VCaP (cell line): ENCODE data around the gene TP63.
A peak's percentile ranks its signal among the peaks of the same experiment; 100 is the strongest.

Source experiments
- H3K27ac ChIP-seq: fragments of 450-650 bp; 2 replicates; pipeline ENCODE4 v1.5.1; 2017
- CTCF ChIP-seq: fragments of 450-650 bp; conservative IDR thresholded peaks from 2 replicates; pipeline ENCODE4 v1.5.1; 2017; ENCODE audit warnings: mild to moderate bottlenecking, moderate library complexity

TP63 gene

DNA sequence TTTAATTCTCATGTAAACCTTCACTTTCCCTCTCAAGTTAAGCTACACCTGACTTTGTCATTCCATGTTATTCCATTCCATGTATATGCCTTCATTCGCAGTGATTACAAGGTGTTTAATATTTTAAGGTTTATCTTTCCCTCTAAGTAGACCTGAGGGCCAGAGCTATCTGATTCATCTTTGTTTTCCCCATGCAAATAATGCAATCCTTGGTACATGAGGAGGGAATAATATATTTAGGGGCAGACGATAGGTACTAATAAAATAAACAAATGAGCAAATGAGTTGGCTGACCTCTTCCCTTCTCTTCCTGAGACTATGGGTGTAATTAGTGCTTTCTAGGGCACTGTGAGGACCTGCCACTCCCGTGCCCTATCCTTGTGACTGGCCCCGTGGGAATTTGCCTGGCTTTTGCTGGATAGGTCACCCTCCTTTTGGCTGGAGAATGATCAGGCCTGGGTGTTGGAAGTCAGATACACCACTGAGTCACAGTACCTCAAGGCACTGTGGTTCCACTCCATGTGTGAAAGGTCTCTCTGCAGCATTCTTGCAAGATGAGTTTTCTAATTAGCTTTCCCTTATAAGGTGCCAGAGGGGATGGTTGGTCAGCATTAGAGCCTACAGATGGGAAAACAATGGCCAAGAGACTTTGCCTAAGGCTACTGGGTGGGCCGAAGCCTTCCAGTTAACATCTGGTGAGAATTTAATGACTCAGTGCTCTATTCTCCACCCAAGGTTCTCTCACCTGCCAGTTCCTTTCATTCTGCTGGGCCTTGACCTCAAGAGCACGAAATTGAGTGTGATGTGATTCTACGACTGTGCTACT lies 306.3 kb downstream of the TP63 start:
- no peak for TF ChIP-seq CTCF
- H3K27ac ChIP-seq: no peak overlapping the region

DNA sequence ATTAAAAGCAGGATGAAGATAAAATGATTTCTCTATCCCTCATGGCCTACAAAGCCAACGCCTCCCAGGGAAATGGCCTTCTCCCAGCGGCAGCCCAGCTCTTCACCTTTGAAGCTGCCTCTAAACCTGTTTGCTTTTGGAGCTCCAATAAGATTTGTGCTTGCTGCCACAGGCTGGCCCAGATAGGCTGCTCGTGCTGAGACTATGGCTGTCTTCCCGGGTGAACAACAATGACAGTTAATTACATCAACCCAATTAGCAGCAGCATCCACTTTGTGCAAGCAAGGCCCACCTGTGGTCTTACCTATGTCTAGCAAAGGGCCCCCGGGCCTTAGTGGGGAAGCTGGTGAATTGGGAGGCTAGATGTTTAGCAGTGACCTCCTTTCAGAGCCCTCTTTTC lies 309.9 kb downstream of the TP63 start:
- no peak for TF ChIP-seq CTCF
- no peak overlapping the region for H3K27ac ChIP-seq

GRCh38 chr3:189941679-189942078 lies 310.5 kb downstream of the TP63 start:
- no peak overlapping the region for H3K27ac ChIP-seq
- TF ChIP-seq CTCF: no peak

GRCh38 chr3:189942948-189943347 lies 311.8 kb downstream of the TP63 start:
- no peak for TF ChIP-seq CTCF
- H3K27ac ChIP-seq: peak overlapping the region; percentile 80; the same call in 1 of the 2 replicates

GRCh38 chr3:189944285-189945145 lies 313.3 kb downstream of the TP63 start:
- peak overlapping the region; percentile 80 for H3K27ac ChIP-seq
- no peak for TF ChIP-seq CTCF

DNA sequence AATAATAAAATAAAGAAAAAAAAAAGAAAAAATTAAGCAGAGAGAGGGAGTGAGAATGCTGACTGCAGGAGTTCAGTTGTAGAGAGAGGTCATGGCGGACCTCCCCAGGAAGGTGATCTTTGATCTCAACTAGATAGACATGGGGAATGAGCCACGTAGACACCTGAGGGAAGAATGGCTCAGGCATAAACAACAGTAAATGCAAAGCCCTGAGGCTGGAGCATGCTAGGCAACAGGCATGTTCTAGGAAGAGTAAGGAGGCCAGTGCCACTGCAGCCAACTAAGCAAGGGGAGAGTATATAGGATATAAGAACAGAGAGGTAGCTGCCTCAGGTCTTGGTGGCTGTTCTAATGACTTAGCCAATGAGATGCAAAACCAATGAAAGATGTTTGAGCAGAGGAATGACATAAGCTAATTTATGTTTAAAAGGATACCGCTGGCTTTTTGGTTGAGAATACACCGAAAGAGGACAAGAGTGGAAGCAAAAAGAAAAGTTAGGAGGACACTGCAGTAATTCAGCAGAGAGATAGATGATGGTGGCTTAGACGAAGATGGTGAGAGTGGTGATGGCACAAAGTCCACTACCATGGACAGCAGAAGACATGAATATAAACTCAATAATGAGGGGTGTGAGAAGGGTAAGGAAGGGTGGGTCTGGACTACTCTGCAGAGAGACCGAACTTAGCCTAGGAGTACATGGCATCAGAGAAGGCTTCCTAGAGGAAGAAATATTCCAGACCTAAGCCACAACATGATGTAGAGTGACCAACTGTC lies 314.9 kb downstream of the TP63 start:
- no peak overlapping the region for H3K27ac ChIP-seq
- no peak for TF ChIP-seq CTCF
